Stimulated activated CD8-positive, alpha-beta memory T cell treated with anti-CD3 and anti-CD28 coated beads, Interleukin-15, amount 100 ng/mL, for 48 hours (primary cell): ENCODE data around the gene CNTN4.

ENCODE experiments used
- DNase-seq, 2 donors: peaks; one replicate each; pipeline ENCODE4 v3.0.0-alpha.2; 2020; ENCODE audit warnings: low read depth in 2 of 2

Gene CNTN4

GRCh38 chr3:2589336-2589969 is 490.8 kb downstream of the CNTN4 start:
- DNase-seq: no peak

GRCh38 chr3:2595486-2595885 is 496.8 kb downstream of the CNTN4 start:
- no peak for DNase-seq

- no peak for DNase-seq
Observed at GRCh38 chr3:2597615-2598014, 498.9 kb downstream of the CNTN4 start.

GRCh38 chr3:2599471-2599870 is 500.8 kb downstream of the CNTN4 start:
- DNase-seq: no peak

GRCh38 chr3:2603692-2604289 is 505.1 kb downstream of the CNTN4 start:
- DNase-seq: no peak

- no peak for DNase-seq
Observed at GRCh38 chr3:2614578-2614977, 515.9 kb downstream of the CNTN4 start.

- no peak for DNase-seq
Observed at GRCh38 chr3:2615080-2615479, 516.4 kb downstream of the CNTN4 start.

GRCh38 chr3:2623436-2623835 is 524.8 kb downstream of the CNTN4 start:
- DNase-seq: no peak

- no peak for DNase-seq
Observed at GRCh38 chr3:2628117-2628516, 529.5 kb downstream of the CNTN4 start.

GRCh38 chr3:2635511-2635910 is 536.8 kb downstream of the CNTN4 start:
- DNase-seq: no peak

GRCh38 chr3:2643606-2644005 is 544.9 kb downstream of the CNTN4 start:
- DNase-seq: no peak

GRCh38 chr3:2645001-2645400 is 546.3 kb downstream of the CNTN4 start:
- DNase-seq: no peak

- DNase-seq: no peak
Observed at GRCh38 chr3:2650746-2651145, 552.1 kb downstream of the CNTN4 start.

GRCh38 chr3:2652386-2652785 is 553.7 kb downstream of the CNTN4 start:
- no peak for DNase-seq

- no peak for DNase-seq
Observed at GRCh38 chr3:2653706-2654105, 555.0 kb downstream of the CNTN4 start.

GRCh38 chr3:2655229-2655701 is 556.6 kb downstream of the CNTN4 start:
- no peak for DNase-seq

- no peak for DNase-seq
Observed at GRCh38 chr3:2656806-2657777, 558.4 kb downstream of the CNTN4 start.

- DNase-seq: no peak
Observed at GRCh38 chr3:2657971-2658370, 559.3 kb downstream of the CNTN4 start.

GRCh38 chr3:2659896-2660295 is 561.2 kb downstream of the CNTN4 start:
- no peak for DNase-seq

- no peak for DNase-seq
Observed at GRCh38 chr3:2661078-2661477, 562.4 kb downstream of the CNTN4 start.

- no peak for DNase-seq
Observed at GRCh38 chr3:2677501-2677900, 578.8 kb downstream of the CNTN4 start.

GRCh38 chr3:2680236-2680635 is 581.6 kb downstream of the CNTN4 start:
- DNase-seq: no peak

GRCh38 chr3:2684046-2684445 is 585.4 kb downstream of the CNTN4 start:
- no peak for DNase-seq
